GF-D8 (cell line): Measurements from ENCODE around the gene RIMBP3C.
"Not testable (repeated sequence)": the region's sequence is repeated elsewhere in the genome, so short reads cannot be mapped to it uniquely, and the experiment has no call there.

Source experiments
- DNase-seq: peaks from one replicate; lab custom pipeline; 2025; lab: John Stamatoyannopoulos, UW

Gene RIMBP3C

GRCh38 chr22:21531525-21531924 lies 19.7 kb downstream of the RIMBP3C start:
- DNase-seq, result not testable (repeated sequence)

GRCh38 chr22:21526705-21527500 lies 24.4 kb downstream of the RIMBP3C start:
- not testable (repeated sequence) for DNase-seq

- DNase-seq, result not testable (repeated sequence)
Observed at GRCh38 chr22:21516970-21517764, 34.1 kb downstream of the RIMBP3C start.

- not testable (repeated sequence) for DNase-seq
Observed at GRCh38 chr22:21516522-21516921, 34.7 kb downstream of the RIMBP3C start.

- not testable (repeated sequence) for DNase-seq
Observed at GRCh38 chr22:21515234-21515633, 36.0 kb downstream of the RIMBP3C start.

- DNase-seq, result not testable (repeated sequence)
Observed at GRCh38 chr22:21514117-21514516, 37.1 kb downstream of the RIMBP3C start.

GRCh38 chr22:21512022-21512421 lies 39.2 kb downstream of the RIMBP3C start:
- DNase-seq, result not testable (repeated sequence)

GRCh38 chr22:21510397-21510796 lies 40.9 kb downstream of the RIMBP3C start:
- not testable (repeated sequence) for DNase-seq

- not testable (repeated sequence) for DNase-seq
Observed at GRCh38 chr22:21499623-21500506, 51.4 kb downstream of the RIMBP3C start.

- DNase-seq, result not testable (repeated sequence)
Observed at GRCh38 chr22:21498489-21498888, 52.8 kb downstream of the RIMBP3C start.

GRCh38 chr22:21497984-21498383 lies 53.3 kb downstream of the RIMBP3C start:
- not testable (repeated sequence) for DNase-seq
